ENCODE measurements around the gene RFT1. TPM values are rescaled to one million over a fixed set of nuclear protein-coding genes. Genes with fewer than 3 reads are reported as not detected.

Gene RFT1
- total RNA-seq, 1 experiment from 2014 or later: 26.3 TPM

- Mint-ChIP-seq H3K27me3 (ENCODE audit: low read depth) (no peaks in the 10 kb centered on the region), H3K27ac (no peak overlapping the region), H3K4me1 (no peaks in the 10 kb centered on the region), H3K4me3 (no peak overlapping the region), H3K9me3 (no peaks in the 10 kb centered on the region), H3K36me3 (peaks cover 14% of the 10 kb centered on the region)
- DNase-seq (ENCODE audit: low spot score): no peak
- ChIA-PET POLR2A (no interaction called here), CTCF (interaction anchor here (1.1 kb wide), 1 partner anchor 17 kb away, joined by 3 read pairs; no protein-coding TSS in a partner anchor)
- TF ChIP-seq HMGA2 (CRISPR knock-in tag; IDR thresholded peaks at IDR 0.05): no peak
- peak; percentile 50; the same call in 1 of the 2 replicates for TF ChIP-seq GABPB1 (CRISPR knock-in tag; IDR thresholded peaks at IDR 0.05)
- ATAC-seq: no peak
Observed at GRCh38 chr3:53092942-53093341, 37.3 kb downstream of the RFT1 start.

GRCh38 chr3:53092216-53092615, 38.0 kb downstream of the RFT1 start:
- peaks cover 14% of the 10 kb centered on the region for H3K36me3 Mint-ChIP-seq
- no peaks in the 10 kb centered on the region for H3K27me3 Mint-ChIP-seq (ENCODE audit: low read depth)
- H3K4me3 Mint-ChIP-seq: no peak overlapping the region
- POLR2A ChIA-PET: no interaction called here
- H3K27ac Mint-ChIP-seq: no peak overlapping the region
- DNase-seq (ENCODE audit: low spot score): no peak
- no peaks in the 10 kb centered on the region for H3K4me1 Mint-ChIP-seq
- TF ChIP-seq CTCF (IDR thresholded peaks at IDR 0.05) (no peak), ZBTB21 (CRISPR knock-in tag; IDR thresholded peaks at IDR 0.05; ENCODE audit: borderline replicate concordance) (no peak), AR (CRISPR knock-in tag; IDR thresholded peaks at IDR 0.05) (no peak), CDX4 (CRISPR knock-in tag; IDR thresholded peaks at IDR 0.05; ENCODE audit: borderline replicate concordance) (no peak), NFATC4 (CRISPR knock-in tag; IDR thresholded peaks at IDR 0.05) (no peak), PREB (CRISPR knock-in tag; IDR thresholded peaks at IDR 0.05; ENCODE audit: borderline replicate concordance) (no peak), ARID4B (CRISPR knock-in tag; IDR thresholded peaks at IDR 0.05; ENCODE audit: borderline replicate concordance) (no peak), NFYB (CRISPR knock-in tag; conservative IDR thresholded peaks at IDR 0.05; ENCODE audit: low read depth) (no peak), ZNF425 (CRISPR knock-in tag; conservative IDR thresholded peaks at IDR 0.05) (no peak), ZNF219 (CRISPR knock-in tag; IDR thresholded peaks at IDR 0.05; ENCODE audit: borderline replicate concordance) (no peak), ATF2 (CRISPR knock-in tag; IDR thresholded peaks at IDR 0.05; ENCODE audit: borderline replicate concordance, low read depth) (no peak), ZSCAN18 (CRISPR knock-in tag; IDR thresholded peaks at IDR 0.05) (no peak), ZNF416 (CRISPR knock-in tag; IDR thresholded peaks at IDR 0.05) (no peak), CREM (CRISPR knock-in tag; IDR thresholded peaks at IDR 0.05) (no peak), ZNF121 (CRISPR knock-in tag; IDR thresholded peaks at IDR 0.05) (no peak), ZNF396 (CRISPR knock-in tag; IDR thresholded peaks at IDR 0.05; ENCODE audit: borderline replicate concordance) (no peak), FOXK1 (CRISPR knock-in tag; IDR thresholded peaks at IDR 0.05) (no peak)
- CTCF ChIA-PET: no interaction called here
- H3K9me3 Mint-ChIP-seq: no peaks in the 10 kb centered on the region
- ATAC-seq: no peak

Data from WTC11 (cell line).